B cell (primary cell): ENCODE data around the gene ZNF638. TPM values are rescaled to one million over a fixed set of nuclear protein-coding genes. Genes with fewer than 3 reads are reported as not detected.

Source experiments
- ATAC-seq: fragments of 200-7000 bp; cut with Tn5 transposase; one replicate; pipeline ENCODE4 v1.10.0; 2021; ENCODE audit warnings: low read depth, mild to moderate bottlenecking, moderate number of reproducible peaks, moderate library complexity
- CTCF ChIA-PET: fragments of 350-600 bp; sonication (Branson Sonifier 250); formaldehyde crosslinking; loops from one replicate; lab custom pipeline; 2021; ENCODE audit warnings: antibody characterized with exemption, inconsistent platforms; lab: Charles Lee
- POLR2A ChIA-PET: fragments of 350-600 bp; sonication (Branson Sonifier 250); formaldehyde crosslinking; loops from one replicate; lab custom pipeline; 2021; ENCODE audit warnings: antibody characterized with exemption; lab: Charles Lee
- DNase-seq: peaks from one replicate; pipeline ENCODE4 v3.0.0; 2013
- H2AFZ ChIP-seq: 2 replicates; pipeline ENCODE4 v1.6.1; 2012; ENCODE audit warnings: mild to moderate bottlenecking, low read depth, low read length; ENCODE audit not compliant: insufficient read depth, poor library complexity, severe bottlenecking
- H3K27ac ChIP-seq, 2 donors: 1 replicate in 1 of 2; 2 replicates in 1 of 2; pipeline ENCODE4 v1.5.1; 2012 to 2013; ENCODE audit warnings: low read length in 2 of 2, mild to moderate bottlenecking in 2 of 2, moderate library complexity in 1 of 2
- H3K27me3 ChIP-seq, 4 experiments: fragments of 200-600 bp in 1 of 4; sonication (generic) in 1 of 4; replicated peaks in 1 of 4; 1 replicate in 2 of 4; 2 replicates in 2 of 4; pipeline versions ENCODE4 v1.6.1 to v1.7.0; 2013 to 2016; ENCODE audit warnings: low read length in 3 of 4, mild to moderate bottlenecking in 2 of 4, mixed read lengths in 1 of 4, moderate library complexity in 1 of 4; ENCODE audit not compliant: insufficient read depth in 4 of 4, control insufficient read depth in 3 of 4; ENCODE audit errors: control extremely low read depth in 1 of 4
- H3K36me3 ChIP-seq, 2 experiments: replicated peaks in 1 of 2; 1 replicate in 1 of 2; 2 replicates in 1 of 2; pipeline versions ENCODE4 v1.6.1 to v1.7.1; 2013; ENCODE audit warnings: low read length in 1 of 2; ENCODE audit not compliant: insufficient read depth in 2 of 2, control insufficient read depth in 1 of 2; ENCODE audit errors: control extremely low read depth in 1 of 2, extremely low read depth in 1 of 2
- H3K4me1 ChIP-seq, 2 donors: fragments of 200-600 bp in 1 of 2; sonication (generic) in 1 of 2; 1 replicate in 1 of 2; 2 replicates in 1 of 2; pipeline versions ENCODE4 v1.5.1 to v1.6.1; 2013 to 2017; ENCODE audit warnings: low read length in 2 of 2; ENCODE audit not compliant: control insufficient read depth in 2 of 2, insufficient read depth in 2 of 2
- H3K4me2 ChIP-seq: replicated peaks from 2 replicates; pipeline ENCODE3; 2012; ENCODE audit warnings: mild to moderate bottlenecking, low read depth, low read length; ENCODE audit not compliant: poor library complexity, severe bottlenecking
- H3K4me3 ChIP-seq, 5 experiments: fragments of 200-600 bp in 1 of 5; sonication (generic) in 1 of 5; 1 replicate in 3 of 5; 2 replicates in 2 of 5; pipeline versions ENCODE4 v1.5.1 to v1.7.0; 2011 to 2016; ENCODE audit warnings: low read length in 4 of 5, mild to moderate bottlenecking in 4 of 5, low read depth in 2 of 5, control low read depth in 1 of 5, moderate library complexity in 1 of 5; ENCODE audit not compliant: insufficient read depth in 1 of 5; ENCODE audit errors: control extremely low read depth in 1 of 5, extremely low read depth in 1 of 5
- H3K79me2 ChIP-seq: fragments of 200-600 bp; sonication (generic); one replicate; pipeline ENCODE4 v1.6.0; 2016; ENCODE audit warnings: low read length; ENCODE audit not compliant: control insufficient read depth, insufficient read depth
- H3K9ac ChIP-seq: fragments of 200-600 bp; sonication (generic); 2 replicates; pipeline ENCODE4 v1.6.1; 2017; ENCODE audit warnings: mild to moderate bottlenecking, low read length, moderate library complexity
- H3K9me3 ChIP-seq, 3 donors: one replicate each; pipeline versions ENCODE4 v1.6.1 to v1.7.1; 2013; ENCODE audit warnings: low read length in 2 of 3; ENCODE audit not compliant: control insufficient read depth in 2 of 3, insufficient read depth in 1 of 3; ENCODE audit errors: control extremely low read depth in 1 of 3
- H4K20me1 ChIP-seq: 2 replicates; pipeline ENCODE4 v1.6.0; 2012; ENCODE audit warnings: mild to moderate bottlenecking, low read length; ENCODE audit not compliant: insufficient read depth, control insufficient read depth, poor library complexity, severe bottlenecking
- H3K27ac Mint-ChIP-seq: one replicate; pipeline ENCODE4 v1.8.0; 2021; ENCODE audit warnings: mixed read lengths
- H3K27me3 Mint-ChIP-seq: one replicate; pipeline ENCODE4 v1.8.0; 2021; ENCODE audit warnings: mixed read lengths
- H3K4me1 Mint-ChIP-seq: one replicate; pipeline ENCODE4 v1.8.0; 2021; ENCODE audit warnings: mixed read lengths
- H3K4me3 Mint-ChIP-seq: one replicate; pipeline ENCODE4 v1.8.0; 2021; ENCODE audit warnings: mixed read lengths
- H3K9me3 Mint-ChIP-seq: one replicate; pipeline ENCODE4 v1.8.0; 2022; ENCODE audit warnings: mixed read lengths; ENCODE audit not compliant: insufficient read depth
- CTCF ChIP-seq: fragments of 200-600 bp; IDR thresholded peaks from one replicate; pipeline ENCODE4 v1.8.0; 2022; ENCODE audit warnings: antibody characterized with exemption, mild to moderate bottlenecking
- EZH2 ChIP-seq: IDR thresholded peaks from 2 replicates; pipeline ENCODE4 v1.6.1; 2012; ENCODE audit warnings: borderline replicate concordance, low read depth, mild to moderate bottlenecking, moderate library complexity, low read length; ENCODE audit not compliant: insufficient read depth, poor library complexity, severe bottlenecking
- WGBS: methylation state at CpG from one replicate; pipeline ENCODE4 v1.1.5; 2013; ENCODE audit warnings: missing lambda C conversion rate; ENCODE audit not compliant: insufficient coverage; 5-methylcytosine and 5-hydroxymethylcytosine counted together
- intact Hi-C: fragments of 100-400 bp; cut with micrococcal nuclease; formaldehyde crosslinking; loops from one replicate; pipeline ENCODE4 v1.10.0; 2022
- polyA plus RNA-seq: library from polyadenylated mRNA; depleted of rRNA; stranded (reverse); fragments of >200 nt; gene quantifications from 2 replicates; pipeline ENCODE4 v1.2.3, GENCODE V29; 2012
- small RNA-seq: library from RNA; depleted of rRNA; stranded (forward); fragments of <200 nt; gene quantifications from one replicate; pipeline ENCODE3, GENCODE V24; 2012; ENCODE audit warnings: low replicate concordance, low read depth; ENCODE audit not compliant: insufficient read length
- total RNA-seq, 2 donors: library from RNA; stranded (reverse); fragments of 120-200 nt in 1 of 2; gene quantifications; 1 replicate in 1 of 2; 2 replicates in 1 of 2; pipeline versions ENCODE4 v1.2.3 to v1.2.4, GENCODE V29; 2013 to 2022

The ZNF638 gene
- total and polyA plus RNA-seq, 2 donors (not counting 1 experiment from before 2014, with no cell fraction given): 60.1 to 221 TPM

GRCh38 chr2:71483246-71483645 is 151.7 kb downstream of the ZNF638 start:
- no peaks in the 10 kb centered on the region for H3K9me3 Mint-ChIP-seq
- TF ChIP-seq EZH2 (no peak), CTCF (no peak)
- intact Hi-C loops: no loop called here

GRCh38 chr2:71484354-71484753 is 152.8 kb downstream of the ZNF638 start:
- no peak for DNase-seq
- POLR2A ChIA-PET: no interaction called here
- Histone ChIP-seq H3K27ac (no peak overlapping the region), H3K36me3 (no peaks in the 10 kb centered on the region), H3K79me2 (no peaks in the 10 kb centered on the region), H3K9me3 (no peaks in the 10 kb centered on the region), H3K4me1 (no peaks in the 10 kb centered on the region), H2AFZ (no peak overlapping the region), H3K9ac (no peak overlapping the region), H3K4me2 (no peak overlapping the region), H3K27me3 (peaks cover 0 to 3% (median 0%) of the 10 kb centered on the region in 4 experiments), H4K20me1 (no peaks in the 10 kb centered on the region), H3K4me3 (no peak overlapping the region)
- CTCF ChIA-PET: no interaction called here
- TF ChIP-seq CTCF: no peak
- no peak for TF ChIP-seq EZH2
- Mint-ChIP-seq H3K4me1 (no peaks in the 10 kb centered on the region), H3K9me3 (no peaks in the 10 kb centered on the region), H3K27ac (no peak overlapping the region), H3K27me3 (peaks cover 19% of the 10 kb centered on the region), H3K4me3 (no peak overlapping the region)
- intact Hi-C loops: no loop called here
- no CpG with 5 or more reads among the region's 2 CpGs for WGBS
- ATAC-seq: no peak

More at GRCh38 chr2:71483246-71483645, 151.7 kb downstream of the ZNF638 start:
- CTCF ChIA-PET: no interaction called here
- Histone ChIP-seq H3K36me3 (no peaks in the 10 kb centered on the region), H3K27ac (no peak overlapping the region), H3K4me3 (no peak overlapping the region), H3K9ac (no peak overlapping the region), H3K4me2 (no peak overlapping the region), H4K20me1 (no peaks in the 10 kb centered on the region), H2AFZ (no peak overlapping the region), H3K79me2 (no peaks in the 10 kb centered on the region), H3K27me3 (peaks cover 0 to 3% (median 0%) of the 10 kb centered on the region in 4 experiments), H3K4me1 (no peaks in the 10 kb centered on the region), H3K9me3 (no peaks in the 10 kb centered on the region)
- Mint-ChIP-seq H3K27ac (no peak overlapping the region), H3K27me3 (peaks cover 12% of the 10 kb centered on the region), H3K4me3 (no peak overlapping the region), H3K4me1 (no peaks in the 10 kb centered on the region)
- ATAC-seq: no peak
- POLR2A ChIA-PET: no interaction called here
- no peak for DNase-seq
- 91% methylated on average over 6 of the region's 10 CpGs for WGBS

Small RNAs within 50 kb of the gene (small RNA-seq; reads per million reads assigned to genes)
- gene RNU6-105P: not detected

Other genes with a start within 250 kb of the ZNF638 start
- gene MCEE, start 201.6 kb upstream of the ZNF638 start, total RNA-seq: 17.6 and 21.7 TPM in 2 replicates
- 13.1 and 13.8 TPM in 2 replicates for gene MCEE, start 201.6 kb upstream of the ZNF638 start, polyA plus RNA-seq
- gene MPHOSPH10, start 201.1 kb upstream of the ZNF638 start, total RNA-seq: 45.8 and 51.8 TPM in 2 replicates
- 5.6 and 9.0 TPM in 2 replicates for gene MPHOSPH10, start 201.1 kb upstream of the ZNF638 start, polyA plus RNA-seq
- gene PAIP2B, start 104.7 kb upstream of the ZNF638 start, total RNA-seq: 10.1 and 10.2 TPM in 2 replicates
- gene PAIP2B, start 104.7 kb upstream of the ZNF638 start, polyA plus RNA-seq: 4.7 and 4.8 TPM in 2 replicates
- gene DYSF, start 121.8 kb downstream of the ZNF638 start, total RNA-seq: 0.15 and 0.17 TPM in 2 replicates
- 0.12 and 0.43 TPM in 2 replicates for gene DYSF, start 121.8 kb downstream of the ZNF638 start, polyA plus RNA-seq